GM12892 (cell line): ENCODE data around the gene PRX.

Experiments used
- POLR2A ChIP-seq: IDR thresholded peaks from 2 replicates; pipeline ENCODE4 v1.6.1; 2011; ENCODE audit warnings: low read depth, low read length, control low read depth
- POLR2AphosphoS5 ChIP-seq: IDR thresholded peaks from 2 replicates; pipeline ENCODE4 v1.6.1; 2011; ENCODE audit warnings: low read depth, low read length, control low read depth
- TAF1 ChIP-seq: IDR thresholded peaks from 2 replicates; pipeline ENCODE4 v1.6.1; 2011; ENCODE audit warnings: low read depth, mild to moderate bottlenecking, control low read depth, low read length, borderline replicate concordance

DNA sequence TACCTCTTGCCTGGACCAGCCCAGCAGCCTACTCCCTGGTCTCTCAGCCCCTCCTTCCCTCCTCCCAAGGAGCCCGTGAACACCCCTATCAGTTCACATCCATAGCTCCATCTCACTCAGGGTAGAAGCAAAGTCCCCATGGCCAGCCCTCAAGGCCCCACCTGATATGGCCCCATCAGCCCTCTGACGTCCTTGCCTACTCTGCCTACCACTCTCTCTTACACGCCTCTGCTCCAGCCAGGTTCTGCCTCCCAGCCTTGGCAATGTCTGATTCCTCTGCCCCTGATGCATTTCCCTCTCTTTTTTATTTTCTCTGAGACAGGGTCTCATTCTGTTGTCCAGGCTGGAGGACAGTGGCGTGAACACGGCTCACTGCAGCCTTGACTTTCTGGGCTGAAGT lies 38.8 kb upstream of the PRX start:
- no peak for TF ChIP-seq POLR2A
- no peak for TF ChIP-seq TAF1
- TF ChIP-seq POLR2AphosphoS5, result no peak
